Measurements from ENCODE around the gene DNAJC5G. TPM values are rescaled to one million over a fixed set of nuclear protein-coding genes. Genes with fewer than 3 reads are reported as not detected.
"Not testable (repeated sequence)": the region's sequence is repeated elsewhere in the genome, so short reads cannot be mapped to it uniquely, and the experiment has no call there.

The DNAJC5G gene
- total RNA-seq, 1 donor from 2014 or later, result not detected

DNA sequence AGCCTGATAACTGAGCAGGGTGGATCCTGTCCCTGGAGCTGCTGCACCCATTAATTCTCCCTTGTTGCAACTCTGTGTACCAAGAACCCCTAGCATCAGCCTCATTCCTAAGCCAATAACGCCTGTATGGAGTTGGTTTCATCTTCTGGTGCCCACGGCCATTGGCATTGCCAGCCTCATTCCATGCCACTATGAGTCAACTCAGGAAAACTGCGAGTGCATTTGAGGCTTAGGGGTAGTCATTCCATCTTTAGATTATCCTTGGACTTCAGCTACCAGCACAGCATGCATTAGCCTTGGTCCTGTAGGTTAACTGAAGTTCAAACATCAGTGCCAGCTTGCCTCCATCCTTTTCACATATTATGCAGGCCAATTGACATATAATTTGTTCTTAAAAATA is 5.6 kb downstream of the DNAJC5G start:
- Mint-ChIP-seq H3K36me3 (ENCODE audit: low read depth) (no peaks in the 10 kb centered on the region), H3K27me3 (peaks cover 19% of the 10 kb centered on the region), H3K4me1 (peaks cover 4% of the 10 kb centered on the region), H3K9me3 (no peaks in the 10 kb centered on the region), H3K27ac (no peak overlapping the region), H3K4me3 (no peak overlapping the region)
- intact Hi-C loops (cut with micrococcal nuclease), result loop anchor here (1.0 to 5.0 kb wide), 4 partner anchors 16 to 319 kb away; no protein-coding TSS in a partner anchor
- no peak for DNase-seq

DNA sequence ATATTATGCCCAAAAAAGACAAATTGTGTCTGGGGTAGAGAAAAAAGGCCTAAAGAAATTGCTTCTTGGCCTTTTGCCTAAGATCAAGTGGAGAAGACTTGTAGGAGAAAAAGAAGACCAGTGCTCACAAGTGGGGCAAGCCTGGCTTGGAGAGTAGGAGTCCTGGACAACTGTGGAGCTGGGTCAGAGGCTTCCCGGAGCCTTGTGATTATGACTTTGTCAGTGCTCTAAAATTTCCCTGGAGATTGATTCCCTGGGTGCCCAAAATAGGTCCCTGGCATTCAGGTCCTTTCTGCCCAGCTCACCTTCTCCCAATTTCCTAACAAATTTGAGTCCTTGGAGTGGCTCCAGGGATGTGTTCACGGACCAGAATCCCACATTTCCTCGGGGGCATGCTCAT is 6.2 kb downstream of the DNAJC5G start:
- no peak for DNase-seq
- intact Hi-C loops (cut with micrococcal nuclease), result loop anchor here (2.0 to 5.0 kb wide), 2 partner anchors 17 to 319 kb away; no protein-coding TSS in a partner anchor
- H3K4me3 Mint-ChIP-seq, result no peak overlapping the region
- H3K9me3 Mint-ChIP-seq, result no peaks in the 10 kb centered on the region
- peaks cover 4% of the 10 kb centered on the region for H3K4me1 Mint-ChIP-seq
- H3K27me3 Mint-ChIP-seq, result peaks cover 21% of the 10 kb centered on the region
- no peaks in the 10 kb centered on the region for H3K36me3 Mint-ChIP-seq (ENCODE audit: low read depth)
- H3K27ac Mint-ChIP-seq, result no peak overlapping the region

GRCh38 chr2:27281855-27282559 is 6.8 kb downstream of the DNAJC5G start, which contains the start of gene TRIM54:
TRIM54 (plus strand) TSS chr2:27282429; CDS start chr2:27282732, 303 bp downstream.
- no peaks in the 10 kb centered on the region for H3K36me3 Mint-ChIP-seq (ENCODE audit: low read depth)
- intact Hi-C loops (cut with micrococcal nuclease), result loop anchor here (2.0 to 5.0 kb wide), 2 partner anchors 17 to 320 kb away; no protein-coding TSS in a partner anchor
- H3K27me3 Mint-ChIP-seq, result peaks cover 26% of the 10 kb centered on the region
- H3K4me3 Mint-ChIP-seq, result no peak within 1 kb of the TSS
- H3K27ac Mint-ChIP-seq, result no peak within 1 kb of the TSS
- peaks cover 4% of the 10 kb centered on the region for H3K4me1 Mint-ChIP-seq
- no peaks in the 10 kb centered on the region for H3K9me3 Mint-ChIP-seq
- DNase-seq, result no peak

DNA sequence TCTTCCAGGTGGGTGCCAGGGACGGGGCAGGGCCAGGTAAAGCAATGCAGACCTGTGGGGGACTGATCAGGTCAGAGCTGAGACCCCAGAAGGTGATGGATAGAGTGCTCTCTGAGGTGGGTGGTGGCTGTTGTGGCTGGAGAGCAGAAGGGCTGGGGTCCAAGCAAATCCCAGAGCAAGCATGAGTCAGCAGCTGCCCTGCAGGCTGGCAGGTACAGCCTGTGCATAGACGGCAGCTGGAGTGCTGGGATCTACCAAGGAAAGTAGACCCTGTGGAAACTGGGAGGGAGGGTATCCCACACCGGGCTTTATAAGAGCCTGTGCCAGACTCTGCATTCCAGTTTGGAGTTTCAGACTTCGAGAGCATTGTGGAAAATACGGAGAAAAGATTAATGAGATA is 7.7 kb downstream of the DNAJC5G start:
- intact Hi-C loops (cut with micrococcal nuclease), result loop anchor here (5.0 kb wide), 1 partner anchor 321 kb away; no protein-coding TSS in a partner anchor
- H3K27me3 Mint-ChIP-seq, result peaks cover 27% of the 10 kb centered on the region
- no peak overlapping the region for H3K4me3 Mint-ChIP-seq
- H3K4me1 Mint-ChIP-seq, result peaks cover 4% of the 10 kb centered on the region
- no peaks in the 10 kb centered on the region for H3K9me3 Mint-ChIP-seq
- H3K36me3 Mint-ChIP-seq (ENCODE audit: low read depth), result no peaks in the 10 kb centered on the region
- H3K27ac Mint-ChIP-seq, result no peak overlapping the region
- no peak for DNase-seq

DNA sequence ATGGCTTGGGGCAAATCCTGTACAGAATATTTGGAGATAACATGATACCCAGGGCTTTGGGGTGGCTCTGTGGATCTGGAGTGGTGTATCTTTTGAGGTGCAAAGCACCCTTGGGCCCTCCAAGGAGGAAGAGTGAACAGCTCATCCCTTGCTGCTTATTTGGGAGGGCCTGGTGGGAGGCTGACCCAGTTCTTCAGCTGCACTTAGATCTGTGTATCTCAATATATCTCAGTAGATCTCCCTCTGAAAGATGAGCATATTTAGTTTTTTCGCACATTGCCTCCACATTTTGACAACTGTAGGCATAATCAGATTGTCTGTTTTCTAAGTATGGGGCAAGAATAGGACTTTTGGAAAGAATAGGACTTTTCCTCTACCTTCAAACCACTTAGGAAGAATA is 9.8 kb downstream of the DNAJC5G start:
- Mint-ChIP-seq H3K4me3 (no peak overlapping the region), H3K4me1 (peaks cover under 1% of the 10 kb centered on the region), H3K9me3 (no peaks in the 10 kb centered on the region), H3K27ac (no peak overlapping the region), H3K36me3 (ENCODE audit: low read depth) (no peaks in the 10 kb centered on the region), H3K27me3 (peaks cover 32% of the 10 kb centered on the region)
- no peak for DNase-seq
- intact Hi-C loops (cut with micrococcal nuclease), result loop anchor here (5.0 kb wide), 1 partner anchor 323 kb away; no protein-coding TSS in a partner anchor

GRCh38 chr2:27285481-27285880 is 10.2 kb downstream of the DNAJC5G start:
- Mint-ChIP-seq H3K4me3 (no peak overlapping the region), H3K27me3 (peaks cover 32% of the 10 kb centered on the region), H3K4me1 (no peaks in the 10 kb centered on the region), H3K9me3 (no peaks in the 10 kb centered on the region), H3K36me3 (ENCODE audit: low read depth) (no peaks in the 10 kb centered on the region), H3K27ac (no peak overlapping the region)
- intact Hi-C loops (cut with micrococcal nuclease), result no loop called here
- no peak for DNase-seq

- no peaks in the 10 kb centered on the region for H3K4me1 Mint-ChIP-seq
- intact Hi-C loops (cut with micrococcal nuclease), result no loop called here
- H3K27ac Mint-ChIP-seq, result no peak overlapping the region
- H3K9me3 Mint-ChIP-seq, result no peaks in the 10 kb centered on the region
- no peak overlapping the region for H3K4me3 Mint-ChIP-seq
- DNase-seq, result no peak
- H3K27me3 Mint-ChIP-seq, result peaks cover 43% of the 10 kb centered on the region
- H3K36me3 Mint-ChIP-seq (ENCODE audit: low read depth), result no peaks in the 10 kb centered on the region
Measured at GRCh38 chr2:27288610-27289009, 13.4 kb downstream of the DNAJC5G start.

DNA sequence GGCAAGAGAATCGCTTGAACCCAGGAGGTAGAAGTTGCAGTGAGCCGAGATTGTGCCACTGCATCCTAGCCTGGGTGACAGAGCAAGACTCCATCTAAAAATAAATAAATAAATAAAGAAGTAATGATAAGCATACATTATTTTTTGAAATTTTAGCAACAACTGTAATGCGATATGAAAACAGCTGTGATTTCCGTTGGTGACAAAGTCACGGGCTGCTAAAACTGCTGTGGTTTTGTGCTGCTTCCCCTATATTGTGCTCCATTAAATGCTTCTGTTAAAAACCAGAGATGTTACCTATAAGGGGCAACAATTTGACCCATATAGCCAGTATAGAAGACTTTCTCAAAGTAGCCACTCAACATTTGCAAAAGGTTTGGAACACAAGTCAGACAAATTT is 15.3 kb downstream of the DNAJC5G start:
- Mint-ChIP-seq H3K4me1 (no peaks in the 10 kb centered on the region), H3K27ac (no peak overlapping the region), H3K9me3 (no peaks in the 10 kb centered on the region), H3K36me3 (ENCODE audit: low read depth) (no peaks in the 10 kb centered on the region), H3K27me3 (peaks cover 38% of the 10 kb centered on the region), H3K4me3 (no peak overlapping the region)
- intact Hi-C loops (cut with micrococcal nuclease), result no loop called here
- no peak for DNase-seq

GRCh38 chr2:27291865-27292264 is 16.6 kb downstream of the DNAJC5G start:
- Mint-ChIP-seq H3K27ac (no peak overlapping the region), H3K9me3 (no peaks in the 10 kb centered on the region), H3K4me1 (no peaks in the 10 kb centered on the region), H3K27me3 (peaks cover 34% of the 10 kb centered on the region), H3K4me3 (no peak overlapping the region), H3K36me3 (ENCODE audit: low read depth) (no peaks in the 10 kb centered on the region)
- intact Hi-C loops (cut with micrococcal nuclease), result no loop called here
- no peak for DNase-seq

GRCh38 chr2:27294928-27295327 is 19.7 kb downstream of the DNAJC5G start:
- H3K4me1 Mint-ChIP-seq, result no peaks in the 10 kb centered on the region
- no peak for DNase-seq
- no peak overlapping the region for H3K27ac Mint-ChIP-seq
- intact Hi-C loops (cut with micrococcal nuclease), result no loop called here
- no peak overlapping the region for H3K4me3 Mint-ChIP-seq
- no peaks in the 10 kb centered on the region for H3K36me3 Mint-ChIP-seq (ENCODE audit: low read depth)
- H3K27me3 Mint-ChIP-seq, result peaks cover 21% of the 10 kb centered on the region
- H3K9me3 Mint-ChIP-seq, result no peaks in the 10 kb centered on the region

GRCh38 chr2:27296481-27296880 is 21.2 kb downstream of the DNAJC5G start:
- intact Hi-C loops (cut with micrococcal nuclease), result no loop called here
- no peak overlapping the region for H3K27ac Mint-ChIP-seq
- no peaks in the 10 kb centered on the region for H3K36me3 Mint-ChIP-seq (ENCODE audit: low read depth)
- DNase-seq, result no peak
- no peak overlapping the region for H3K4me3 Mint-ChIP-seq
- H3K9me3 Mint-ChIP-seq, result no peaks in the 10 kb centered on the region
- H3K4me1 Mint-ChIP-seq, result no peaks in the 10 kb centered on the region
- peaks cover 19% of the 10 kb centered on the region for H3K27me3 Mint-ChIP-seq

DNA sequence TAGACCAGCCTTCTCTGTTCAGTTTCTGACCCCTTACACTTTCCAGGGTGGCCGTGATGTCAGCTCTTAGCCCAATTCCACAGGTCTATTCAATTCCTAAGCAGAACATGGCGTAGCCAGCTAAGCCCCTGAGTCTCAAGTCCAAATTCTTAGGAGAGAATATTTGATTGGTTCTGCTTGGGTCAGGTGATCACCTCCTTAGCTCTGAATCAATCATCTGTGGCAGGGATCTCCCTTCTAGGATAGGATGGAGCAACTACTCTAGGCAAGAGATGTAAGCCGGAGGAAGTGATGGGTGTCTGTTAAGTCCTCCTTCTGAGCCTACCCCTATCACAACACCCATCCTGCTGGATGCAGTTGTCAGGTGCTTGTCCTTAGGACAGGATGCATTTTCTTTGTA is 22.0 kb downstream of the DNAJC5G start:
- no peaks in the 10 kb centered on the region for H3K4me1 Mint-ChIP-seq
- no peak for DNase-seq
- no peak overlapping the region for H3K4me3 Mint-ChIP-seq
- no peaks in the 10 kb centered on the region for H3K36me3 Mint-ChIP-seq (ENCODE audit: low read depth)
- intact Hi-C loops (cut with micrococcal nuclease), result no loop called here
- H3K9me3 Mint-ChIP-seq, result no peaks in the 10 kb centered on the region
- peaks cover 13% of the 10 kb centered on the region for H3K27me3 Mint-ChIP-seq
- H3K27ac Mint-ChIP-seq, result no peak overlapping the region

DNA sequence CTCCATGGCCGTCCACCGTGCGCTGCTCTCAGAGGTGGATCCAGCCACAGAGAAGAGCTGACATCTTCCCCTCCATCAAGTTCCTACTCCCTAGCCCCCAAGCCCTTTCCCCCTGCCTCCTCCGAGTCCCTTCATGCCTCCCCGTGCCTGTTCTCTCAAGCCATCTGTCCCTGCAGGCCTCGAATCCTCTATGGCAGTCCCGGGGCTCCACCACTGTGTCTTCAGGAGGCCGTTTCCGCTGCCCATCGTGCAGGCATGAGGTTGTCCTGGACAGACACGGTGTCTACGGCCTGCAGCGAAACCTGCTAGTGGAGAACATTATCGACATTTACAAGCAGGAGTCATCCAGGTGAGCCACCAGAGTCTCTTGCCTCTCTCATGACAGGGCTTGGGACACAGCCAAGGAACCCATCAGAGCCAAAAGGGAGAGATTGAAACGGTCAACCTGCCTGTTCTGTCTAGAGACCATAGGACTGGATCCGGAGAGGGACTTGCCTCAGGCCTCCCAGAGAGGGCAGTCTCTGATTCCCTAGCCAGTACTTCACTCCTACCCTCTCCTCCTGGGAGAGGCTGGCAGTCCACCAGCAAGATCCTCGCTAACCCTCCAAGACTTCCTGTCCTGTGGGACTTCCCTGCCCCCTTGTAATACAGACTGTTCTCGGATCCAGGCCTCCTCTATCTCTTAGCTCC is 23.3 kb downstream of the DNAJC5G start:
- Mint-ChIP-seq H3K27me3 (peaks cover 4% of the 10 kb centered on the region), H3K4me3 (no peak overlapping the region), H3K36me3 (ENCODE audit: low read depth) (no peaks in the 10 kb centered on the region), H3K27ac (no peak overlapping the region), H3K4me1 (peaks cover 5% of the 10 kb centered on the region), H3K9me3 (no peaks in the 10 kb centered on the region)
- intact Hi-C loops (cut with micrococcal nuclease), result no loop called here
- no peak for DNase-seq

- H3K4me3 Mint-ChIP-seq; H3K36me3 Mint-ChIP-seq (ENCODE audit: low read depth); H3K9me3 Mint-ChIP-seq; DNase-seq; H3K27ac Mint-ChIP-seq; intact Hi-C loops (cut with micrococcal nuclease); H3K4me1 Mint-ChIP-seq: not testable (repeated sequence)
- peaks cover 15% of the 10 kb centered on the region for H3K27me3 Mint-ChIP-seq
Measured at GRCh38 chr2:27300606-27301005, 25.4 kb downstream of the DNAJC5G start.

Data from activated CD4-positive, alpha-beta T cell treated with anti-CD3 and anti-CD28 coated beads, Interleukin-2, amount 10 ng/mL, durations not matched to agents 24 days and 14 days (primary cell).